Renal cortex interstitium (tissue), 11 donors: ENCODE data around the gene SLC22A3. TPM values are rescaled to one million over a fixed set of nuclear protein-coding genes. Genes with fewer than 3 reads are reported as not detected.
"Not testable (repeated sequence)": the region's sequence is repeated elsewhere in the genome, so short reads cannot be mapped to it uniquely, and the experiment has no call there.

ENCODE experiments used
- DNase-seq, 11 donors: peaks; one replicate each; pipeline ENCODE4 v3.0.0-alpha.2; 2013; ENCODE audit warnings: low read depth in 9 of 11, low spot score in 4 of 11; ENCODE audit errors: extremely low read depth in 1 of 11
- polyA plus RNA-seq, 3 donors: library from polyadenylated mRNA; unstranded; fragments of 120-200 nt; gene quantifications; one replicate each; pipeline ENCODE4 v1.2.1, GENCODE V29; 2013; ENCODE audit not compliant: insufficient read length in 3 of 3

Gene SLC22A3
- polyA plus RNA-seq, 3 donors: 4.6 to 7.5 (median 5.5) TPM

- no peak for DNase-seq
Observed at GRCh38 chr6:160428818-160429619, 80.8 kb downstream of the SLC22A3 start.

- DNase-seq: no peak
Observed at GRCh38 chr6:160429620-160429895, 81.4 kb downstream of the SLC22A3 start.

GRCh38 chr6:160430203-160430602 is 82.0 kb downstream of the SLC22A3 start:
- no peak for DNase-seq

GRCh38 chr6:160430751-160431150 is 82.6 kb downstream of the SLC22A3 start:
- DNase-seq: no peak

- peak in 4 of 11 donors; percentile 12 to 24 (median 18) for DNase-seq
Observed at GRCh38 chr6:160431226-160431625, 83.0 kb downstream of the SLC22A3 start.

GRCh38 chr6:160431791-160432404 is 83.7 kb downstream of the SLC22A3 start:
- no peak for DNase-seq

GRCh38 chr6:160435935-160436334 is 87.8 kb downstream of the SLC22A3 start:
- no peak for DNase-seq

- no peak for DNase-seq
Observed at GRCh38 chr6:160437154-160437553, 89.0 kb downstream of the SLC22A3 start.

GRCh38 chr6:160437775-160438174 is 89.6 kb downstream of the SLC22A3 start:
- DNase-seq: no peak

GRCh38 chr6:160438481-160438880 is 90.3 kb downstream of the SLC22A3 start:
- no peak for DNase-seq

GRCh38 chr6:160439751-160440150 is 91.6 kb downstream of the SLC22A3 start:
- no peak for DNase-seq

GRCh38 chr6:160442151-160442550 is 94.0 kb downstream of the SLC22A3 start:
- no peak for DNase-seq

- DNase-seq: no peak
Observed at GRCh38 chr6:160445130-160445529, 97.0 kb downstream of the SLC22A3 start.

- no peak for DNase-seq
Observed at GRCh38 chr6:160447350-160447749, 99.2 kb downstream of the SLC22A3 start.

GRCh38 chr6:160449787-160450186 is 101.6 kb downstream of the SLC22A3 start:
- not testable (repeated sequence) for DNase-seq

- no peak for DNase-seq
Observed at GRCh38 chr6:160450849-160451248, 102.7 kb downstream of the SLC22A3 start.

- no peak for DNase-seq
Observed at GRCh38 chr6:160454303-160454702, 106.1 kb downstream of the SLC22A3 start.

- DNase-seq: no peak
Observed at GRCh38 chr6:160455081-160455480, 106.9 kb downstream of the SLC22A3 start.

GRCh38 chr6:160455541-160456213 is 107.5 kb downstream of the SLC22A3 start:
- peak in 9 of 11 donors; percentile 33 to 66 (median 49) for DNase-seq

GRCh38 chr6:160456214-160456546 is 108.0 kb downstream of the SLC22A3 start:
- DNase-seq: no peak
